GM12891 (cell line): Measurements from ENCODE around the gene RPH3AL.

Experiments
- DNase-seq: peaks from one replicate; pipeline ENCODE4 v3.0.0; 2011; ENCODE audit warnings: low spot score; ENCODE audit not compliant: insufficient read length
- FAIRE-seq: peaks from 2 replicates; lab custom pipeline; 2011; peaks lifted over from hg19 to GRCh38; lab: Jason Lieb, UNC
- PAX5 ChIP-seq: IDR thresholded peaks from 2 replicates; pipeline ENCODE4 v1.6.1; 2011; ENCODE audit warnings: low read length, moderate library complexity, mild to moderate bottlenecking; ENCODE audit not compliant: insufficient read depth, severe bottlenecking
- POLR2A ChIP-seq: IDR thresholded peaks from 2 replicates; pipeline ENCODE4 v1.6.1; 2011; ENCODE audit warnings: low read depth, low read length, control low read depth
- POLR2AphosphoS5 ChIP-seq: IDR thresholded peaks from 2 replicates; pipeline ENCODE4 v1.6.1; 2011; ENCODE audit warnings: low read depth, low read length, control low read depth
- POU2F2 ChIP-seq: IDR thresholded peaks from 2 replicates; pipeline ENCODE4 v1.6.1; 2011; ENCODE audit warnings: low read depth, mild to moderate bottlenecking, control low read depth, low read length, moderate library complexity
- SPI1 ChIP-seq: IDR thresholded peaks from 2 replicates; pipeline ENCODE4 v1.6.1; 2011; ENCODE audit warnings: low read depth, low read length, control low read depth
- TAF1 ChIP-seq: IDR thresholded peaks from 2 replicates; pipeline ENCODE4 v1.6.1; 2011; ENCODE audit warnings: low read depth, low read length, control low read depth

Gene RPH3AL

GRCh38 chr17:336110-337021 lies 16.2 kb downstream of the RPH3AL start:
- TF ChIP-seq POLR2AphosphoS5 (no peak), POLR2A (no peak), SPI1 (no peak), TAF1 (no peak)
- FAIRE-seq (no peak), DNase-seq (no peak)

DNA sequence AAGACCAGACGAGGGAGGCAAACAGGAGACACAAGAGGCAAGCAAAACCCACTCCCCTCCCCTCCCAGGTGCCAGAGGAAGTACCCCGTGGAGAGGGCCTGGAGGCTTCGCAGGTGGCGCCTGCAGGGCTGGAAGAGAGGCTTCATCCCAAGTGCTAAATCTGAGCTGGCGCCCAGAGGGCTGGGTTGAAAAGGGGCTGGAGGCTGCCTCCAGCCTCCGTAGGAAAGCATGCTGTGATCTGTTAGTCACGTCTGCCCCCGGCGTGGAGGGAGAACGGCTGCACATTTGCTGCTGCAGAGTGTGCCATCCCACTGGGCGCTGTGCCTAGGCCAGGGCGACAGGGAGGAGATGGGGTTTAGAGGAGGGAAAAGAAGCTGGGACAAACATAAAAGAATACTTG lies 16.9 kb downstream of the RPH3AL start:
- no peak for DNase-seq
- TF ChIP-seq PAX5 (no peak), SPI1 (no peak), POU2F2 (no peak), POLR2AphosphoS5 (no peak)
- FAIRE-seq, result no peak

DNA sequence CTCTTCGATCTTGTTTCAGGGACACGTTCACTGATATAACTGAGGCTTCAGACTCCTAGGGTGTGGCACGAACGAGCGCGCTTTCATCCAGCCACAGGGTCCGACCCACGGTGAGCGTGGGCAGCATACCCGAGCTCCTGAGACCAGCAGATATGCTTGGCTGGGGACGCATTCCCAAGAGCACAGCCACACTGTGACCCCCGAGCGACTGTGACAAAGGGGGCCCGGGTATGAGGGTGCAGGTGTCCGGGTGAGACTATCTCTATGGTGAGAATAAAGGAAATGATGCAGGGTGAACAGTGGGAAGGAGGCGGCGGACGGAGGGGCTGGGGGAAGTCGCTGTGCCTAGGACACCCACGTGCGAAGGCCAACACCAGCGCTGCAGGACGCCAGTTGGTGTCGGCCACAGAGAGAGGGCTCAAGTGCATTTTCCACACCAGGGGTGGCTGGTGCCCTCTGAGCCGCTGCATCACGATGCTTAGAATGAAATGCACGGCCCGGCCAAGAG lies 17.6 kb downstream of the RPH3AL start:
- FAIRE-seq (no peak), DNase-seq (no peak)
- TF ChIP-seq SPI1, result no peak
- TF ChIP-seq TAF1, result no peak
- TF ChIP-seq POLR2AphosphoS5, result no peak
- no peak for TF ChIP-seq PAX5
- no peak for TF ChIP-seq POU2F2
- no peak for TF ChIP-seq POLR2A

- TF ChIP-seq TAF1, result no peak
- TF ChIP-seq POLR2A, result no peak
- no peak for TF ChIP-seq PAX5
- TF ChIP-seq POU2F2, result no peak
- no peak for TF ChIP-seq SPI1
- no peak for TF ChIP-seq POLR2AphosphoS5
- no peak for FAIRE-seq
- DNase-seq, result no peak
Observed at GRCh38 chr17:333626-334396, 18.8 kb downstream of the RPH3AL start.

DNA sequence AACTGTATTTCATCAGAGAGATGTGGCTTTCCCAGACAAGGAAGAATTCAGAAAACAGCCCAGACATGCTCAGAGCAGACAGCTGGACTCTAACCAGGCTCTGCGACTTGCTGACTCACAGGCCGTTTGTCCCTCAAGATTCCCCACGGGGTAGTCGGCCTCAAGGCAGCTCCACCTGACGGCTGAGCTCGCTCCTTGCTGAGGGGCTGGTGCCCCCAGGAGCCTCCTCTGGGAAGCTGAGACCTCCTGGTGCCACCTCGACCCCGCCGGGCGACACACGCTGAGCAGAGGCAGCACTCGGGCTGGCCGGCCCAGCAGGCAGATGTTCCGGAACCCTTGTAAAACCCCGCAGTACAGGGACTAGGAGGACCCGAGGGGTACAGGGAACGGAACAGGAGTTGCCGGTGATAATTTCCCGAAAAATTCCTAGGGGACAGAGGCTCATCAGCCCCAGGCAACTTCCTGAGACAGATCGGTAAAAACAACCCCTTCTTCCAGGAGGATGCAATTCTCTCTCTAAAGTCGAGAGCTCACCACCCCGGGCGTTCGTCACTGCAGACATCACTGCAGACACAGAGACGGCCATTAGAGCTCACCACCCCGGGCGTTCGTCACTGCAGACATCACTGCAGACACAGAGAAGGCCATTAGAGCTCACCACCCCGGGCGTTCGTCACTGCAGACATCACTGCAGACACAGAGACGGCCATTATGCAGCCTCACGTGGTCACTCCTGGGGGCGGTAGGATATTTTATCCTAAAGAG lies 19.9 kb downstream of the RPH3AL start:
- no peak for TF ChIP-seq POLR2AphosphoS5
- TF ChIP-seq POU2F2, result no peak
- TF ChIP-seq PAX5, result no peak
- TF ChIP-seq POLR2A, result no peak
- TF ChIP-seq TAF1, result no peak
- TF ChIP-seq SPI1, result no peak
- DNase-seq, result no peak
- no peak for FAIRE-seq

- TF ChIP-seq PAX5, result no peak
- TF ChIP-seq POLR2A, result no peak
- TF ChIP-seq POU2F2, result no peak
- TF ChIP-seq POLR2AphosphoS5, result no peak
- no peak for TF ChIP-seq SPI1
- TF ChIP-seq TAF1, result no peak
- DNase-seq, result no peak
Observed at GRCh38 chr17:332023-332422, 20.6 kb downstream of the RPH3AL start.

GRCh38 chr17:330993-331701 lies 21.5 kb downstream of the RPH3AL start:
- DNase-seq (no peak), FAIRE-seq (no peak)
- no peak for TF ChIP-seq POLR2A
- TF ChIP-seq PAX5, result no peak
- TF ChIP-seq TAF1, result no peak
- no peak for TF ChIP-seq POU2F2
- TF ChIP-seq SPI1, result no peak
- no peak for TF ChIP-seq POLR2AphosphoS5

More at GRCh38 chr17:332023-332422, 20.6 kb downstream of the RPH3AL start:
- FAIRE-seq, result no peak

- no peak for DNase-seq
- FAIRE-seq, result no peak
- TF ChIP-seq POU2F2 (no peak), SPI1 (no peak), POLR2A (no peak), TAF1 (no peak), POLR2AphosphoS5 (no peak), PAX5 (no peak)
Observed at GRCh38 chr17:329784-330420, 22.7 kb downstream of the RPH3AL start.
